ENCODE measurements around the gene STK24. TPM values are rescaled to one million over a fixed set of nuclear protein-coding genes. Genes with fewer than 3 reads are reported as not detected.

The STK24 gene
- total RNA-seq, 4 donors from 2014 or later = 29.7 to 73.5 (median 62.6) TPM

DNA sequence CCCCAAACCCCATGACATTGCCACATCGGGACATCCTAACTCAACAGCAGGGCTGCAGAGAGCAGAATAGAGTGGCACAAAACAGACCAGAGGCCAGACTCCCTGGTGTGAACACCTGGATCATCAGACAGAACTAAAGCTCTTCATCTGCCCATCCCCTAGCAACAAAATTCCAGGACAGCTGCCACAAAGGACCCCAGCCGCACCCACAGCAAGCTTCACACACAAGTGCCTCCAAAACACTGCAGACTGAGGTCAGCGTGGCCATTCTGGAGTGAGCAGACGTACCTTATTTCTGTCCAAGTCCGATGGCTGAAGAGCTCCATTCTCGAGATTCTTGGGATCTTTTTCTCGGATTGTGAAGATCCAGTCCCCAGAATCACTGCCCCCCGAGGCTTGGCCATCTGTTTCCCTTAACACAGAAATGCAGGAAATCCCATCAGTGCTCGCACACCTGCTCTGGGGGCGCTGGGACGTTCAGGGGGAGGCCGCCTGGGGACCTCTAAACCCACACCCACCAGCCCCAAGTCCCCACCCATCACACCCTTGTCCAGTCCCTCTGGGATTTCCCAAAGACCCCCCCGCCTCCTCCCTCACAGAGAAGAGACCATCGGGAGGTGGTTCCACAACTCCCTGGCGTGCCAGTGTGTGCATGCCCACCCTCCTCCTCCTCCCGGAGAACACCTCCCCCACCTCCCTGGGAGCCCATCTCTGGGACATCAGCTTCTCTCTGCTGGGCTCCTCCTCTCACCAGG, 115.2 kb downstream of the STK24 start:
- no peak for DNase-seq
- TF ChIP-seq, protein P1, sequence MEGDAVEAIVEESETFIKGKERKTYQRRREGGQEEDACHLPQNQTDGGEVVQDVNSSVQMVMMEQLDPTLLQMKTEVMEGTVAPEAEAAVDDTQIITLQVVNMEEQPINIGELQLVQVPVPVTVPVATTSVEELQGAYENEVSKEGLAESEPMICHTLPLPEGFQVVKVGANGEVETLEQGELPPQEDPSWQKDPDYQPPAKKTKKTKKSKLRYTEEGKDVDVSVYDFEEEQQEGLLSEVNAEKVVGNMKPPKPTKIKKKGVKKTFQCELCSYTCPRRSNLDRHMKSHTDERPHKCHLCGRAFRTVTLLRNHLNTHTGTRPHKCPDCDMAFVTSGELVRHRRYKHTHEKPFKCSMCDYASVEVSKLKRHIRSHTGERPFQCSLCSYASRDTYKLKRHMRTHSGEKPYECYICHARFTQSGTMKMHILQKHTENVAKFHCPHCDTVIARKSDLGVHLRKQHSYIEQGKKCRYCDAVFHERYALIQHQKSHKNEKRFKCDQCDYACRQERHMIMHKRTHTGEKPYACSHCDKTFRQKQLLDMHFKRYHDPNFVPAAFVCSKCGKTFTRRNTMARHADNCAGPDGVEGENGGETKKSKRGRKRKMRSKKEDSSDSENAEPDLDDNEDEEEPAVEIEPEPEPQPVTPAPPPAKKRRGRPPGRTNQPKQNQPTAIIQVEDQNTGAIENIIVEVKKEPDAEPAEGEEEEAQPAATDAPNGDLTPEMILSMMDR (IDR thresholded peaks at IDR 0.05) = no peak
- TF ChIP-seq POLR2A (IDR thresholded peaks at IDR 0.05) = no peak
- H3K9me3 ChIP-seq = no peaks in the 10 kb centered on the region
- no peaks in the 10 kb centered on the region for H3K4me1 ChIP-seq
- H3K36me3 ChIP-seq = no peaks in the 10 kb centered on the region
- no peak overlapping the region for H3K4me3 ChIP-seq
- no peaks in the 10 kb centered on the region for H3K27me3 ChIP-seq
- intact Hi-C loops (cut with DNase I; ENCODE audit: low total_unique reads) = no loop called here
- no peak overlapping the region for H3K27ac ChIP-seq

- H3K4me3 ChIP-seq = no peak overlapping the region
- intact Hi-C loops (cut with DNase I; ENCODE audit: low total_unique reads) = no loop called here
- no peaks in the 10 kb centered on the region for H3K4me1 ChIP-seq
- TF ChIP-seq, protein P1 (IDR thresholded peaks at IDR 0.05) = no peak
- TF ChIP-seq POLR2A (IDR thresholded peaks at IDR 0.05) = no peak
- no peaks in the 10 kb centered on the region for H3K9me3 ChIP-seq
- DNase-seq = no peak
- no peaks in the 10 kb centered on the region for H3K27me3 ChIP-seq
- no peaks in the 10 kb centered on the region for H3K36me3 ChIP-seq
- no peak overlapping the region for H3K27ac ChIP-seq
Measured at GRCh38 chr13:98460516-98460915, 116.4 kb downstream of the STK24 start.

GRCh38 chr13:98459721-98460370, 117.1 kb downstream of the STK24 start:
- H3K27me3 ChIP-seq = no peaks in the 10 kb centered on the region
- H3K27ac ChIP-seq = no peak overlapping the region
- no peak for TF ChIP-seq POLR2A (IDR thresholded peaks at IDR 0.05)
- TF ChIP-seq, protein P1 (IDR thresholded peaks at IDR 0.05) = no peak
- DNase-seq = no peak
- H3K4me3 ChIP-seq = no peak overlapping the region
- H3K9me3 ChIP-seq = no peaks in the 10 kb centered on the region
- peaks cover 0 to 4% of the 10 kb centered on the region in 2 donors for H3K4me1 ChIP-seq
- intact Hi-C loops (cut with DNase I; ENCODE audit: low total_unique reads) = no loop called here
- no peaks in the 10 kb centered on the region for H3K36me3 ChIP-seq

DNA sequence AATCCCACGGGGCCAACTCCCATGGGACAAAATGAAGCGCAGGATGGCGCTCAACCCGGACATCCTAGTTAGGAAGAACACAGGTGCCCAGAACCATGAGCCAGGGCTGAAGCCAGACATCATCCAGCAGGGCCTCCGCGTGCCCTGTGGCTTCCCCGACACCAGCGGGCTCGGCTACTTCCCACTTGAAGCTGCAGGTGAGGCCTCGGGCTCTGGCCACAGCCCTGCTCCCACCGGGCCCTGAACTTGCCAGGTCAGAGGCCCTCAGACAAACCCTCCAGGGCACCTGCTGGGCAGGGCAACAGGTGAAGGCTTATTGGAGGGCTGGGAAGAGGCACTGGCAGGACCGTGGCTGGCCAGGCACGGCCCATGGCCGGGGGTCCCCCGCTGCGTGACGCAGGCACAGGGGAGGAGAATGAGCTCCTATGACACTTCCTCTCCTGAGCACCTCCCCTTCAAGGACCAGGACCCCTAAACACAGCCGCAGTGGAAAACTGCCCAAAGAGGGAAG, 117.7 kb downstream of the STK24 start:
- Histone ChIP-seq H3K9me3 (no peaks in the 10 kb centered on the region), H3K27me3 (no peaks in the 10 kb centered on the region), H3K4me3 (no peak overlapping the region), H3K36me3 (no peaks in the 10 kb centered on the region), H3K4me1 (peaks cover 0 to 8% of the 10 kb centered on the region in 2 donors), H3K27ac (no peak overlapping the region)
- TF ChIP-seq POLR2A (IDR thresholded peaks at IDR 0.05) = no peak
- TF ChIP-seq, protein P1 (IDR thresholded peaks at IDR 0.05) = no peak
- DNase-seq = no peak
- intact Hi-C loops (cut with DNase I; ENCODE audit: low total_unique reads) = no loop called here

DNA sequence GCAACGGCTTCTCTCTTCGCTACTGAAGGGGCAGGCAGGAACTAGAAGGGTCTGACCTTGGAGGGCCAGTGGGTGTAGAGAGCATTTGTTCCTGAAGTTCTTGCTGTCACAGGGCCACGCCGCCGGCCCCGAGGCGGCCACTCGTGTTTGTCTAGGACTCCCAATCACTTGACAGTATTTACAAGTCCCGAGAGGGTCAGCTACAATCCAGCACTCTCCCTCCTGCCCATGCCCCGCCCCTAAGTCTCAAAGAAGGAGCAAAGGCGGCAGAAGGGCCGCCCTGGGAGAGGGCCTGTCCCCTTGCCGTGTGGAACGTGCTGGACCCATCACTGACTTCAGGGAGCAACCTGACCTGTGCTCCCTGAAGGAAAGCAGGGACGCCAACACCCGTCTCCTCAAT, 118.5 kb downstream of the STK24 start:
- H3K4me3 ChIP-seq = no peak overlapping the region
- intact Hi-C loops (cut with DNase I; ENCODE audit: low total_unique reads) = no loop called here
- DNase-seq = no peak
- TF ChIP-seq, protein P1 (IDR thresholded peaks at IDR 0.05) = no peak
- no peak for TF ChIP-seq POLR2A (IDR thresholded peaks at IDR 0.05)
- H3K36me3 ChIP-seq = no peaks in the 10 kb centered on the region
- no peak overlapping the region for H3K27ac ChIP-seq
- H3K27me3 ChIP-seq = no peaks in the 10 kb centered on the region
- no peaks in the 10 kb centered on the region for H3K9me3 ChIP-seq
- peaks cover 0 to 8% of the 10 kb centered on the region in 2 donors for H3K4me1 ChIP-seq
